Measurements from ENCODE around the gene SH2D1B. TPM values are rescaled to one million over a fixed set of nuclear protein-coding genes. Genes with fewer than 3 reads are reported as not detected.

SH2D1B gene
- total and polyA plus RNA-seq, 2 donors (not counting 3 experiments of a cell fraction or from before 2014, with no cell fraction given), result not detected

- no peak for FAIRE-seq
- Histone ChIP-seq H3K4me2 (ENCODE audit: insufficient read depth, low read length) (no peak overlapping the region), H3K9ac (replicated peaks; ENCODE audit: extremely low read depth, insufficient read depth, low read length) (no peak overlapping the region), H3K36me3 (ENCODE audit: control insufficient read depth in 2 of 2, extremely low read depth in 1 of 2, insufficient read depth in 2 of 2, low read length in 2 of 2) (no peaks in the 10 kb centered on the region), H4K20me1 (replicated peaks; ENCODE audit: control insufficient read depth, extremely low read depth, insufficient read depth, low read length) (no peaks in the 10 kb centered on the region), H3K4me1 (ENCODE audit: control insufficient read depth, extremely low read depth, insufficient read depth, low read length) (no peaks in the 10 kb centered on the region), H3K4me3 (replicated peaks in 1 of 3; ENCODE audit: insufficient read depth in 1 of 3, low read depth in 1 of 3, low read length in 3 of 3) (no peak overlapping the region), H2AFZ (ENCODE audit: low read depth, low read length) (no peak overlapping the region), H3K27ac (ENCODE audit: insufficient read depth, low read depth, low read length) (no peak overlapping the region), H3K79me2 (ENCODE audit: control insufficient read depth, insufficient read depth, low read length) (no peaks in the 10 kb centered on the region), H3K9me3 (replicated peaks; ENCODE audit: control insufficient read depth, insufficient read depth, low read length) (no peaks in the 10 kb centered on the region), H3K27me3 (ENCODE audit: control insufficient read depth in 2 of 2, insufficient read depth in 2 of 2, low read length in 2 of 2) (no peaks in the 10 kb centered on the region), H3K9me1 (replicated peaks; ENCODE audit: control insufficient read depth, extremely low read depth, insufficient read depth, low read length) (no peaks in the 10 kb centered on the region)
- DNase-seq (ENCODE audit: low read depth, low spot score), result no peak
- BruUV-seq (replicated peaks), result no TSS peak
- ChIA-PET CTCF (interaction anchor here (0.8 to 4.5 kb wide), 10 partner anchors 10 to 354 kb away, joined by 3 to 51 read pairs (median 4); partner anchors contain the start of gene NOS1AP), POLR2A (no interaction called here)
- TF ChIP-seq FOS (IDR thresholded peaks at IDR 0.05; ENCODE audit: borderline replicate concordance, insufficient read depth, low read length) (no peak), MYC (IDR thresholded peaks at IDR 0.05; ENCODE audit: low read depth, low read length) (no peak), GATA2 (IDR thresholded peaks at IDR 0.05; ENCODE audit: insufficient read depth, insufficient read length, low read depth, low read length) (no peak), MAX (IDR thresholded peaks at IDR 0.05; ENCODE audit: insufficient read depth, insufficient read length) (no peak), CTCF (IDR thresholded peaks at IDR 0.05; ENCODE audit: extremely low read depth in 1 of 2, insufficient read depth in 1 of 2, low read depth in 1 of 2, low read length in 2 of 2) (no peak), POLR2AphosphoS5 (IDR thresholded peaks at IDR 0.05; ENCODE audit: insufficient read depth, low read depth, low read length) (no peak), JUN (IDR thresholded peaks at IDR 0.05; ENCODE audit: borderline replicate concordance, insufficient read depth, insufficient read length, low read depth) (no peak), POLR2A (IDR thresholded peaks at IDR 0.05; ENCODE audit: low read depth, low read length) (no peak), EZH2 (IDR thresholded peaks at IDR 0.05; ENCODE audit: borderline replicate concordance, low read depth, low read length, severe bottlenecking) (no peak)
- intact Hi-C loops (cut with micrococcal nuclease) (loop anchor here (5.0 kb wide), 1 partner anchor 83 kb away; no protein-coding TSS in a partner anchor), dilution Hi-C loops (cut with MboI; ENCODE audit: extremely low pct_ligation_motif_present, low sequenced_read_pairs) (no loop called here)
Observed at GRCh38 chr1:162390396-162391185, 21.3 kb downstream of the SH2D1B start.
